Upper lobe of right lung (tissue), 1 donor: ENCODE data around the gene TANGO6. TPM values are rescaled to one million over a fixed set of nuclear protein-coding genes. Genes with fewer than 3 reads are reported as not detected.

Experiments
- ATAC-seq: fragments of 200-7000 bp; cut with Tn5 transposase; one replicate; pipeline ENCODE4 v1.9.1; 2020; ENCODE audit warnings: mild to moderate bottlenecking, moderate library complexity
- DNase-seq: peaks from one replicate; pipeline ENCODE4 v3.0.0-alpha.2; 2020
- H3K27ac ChIP-seq: fragments of 200-600 bp; one replicate; pipeline ENCODE4 v1.8.0; 2022
- H3K27me3 ChIP-seq: fragments of 200-600 bp; one replicate; pipeline ENCODE4 v1.8.0; 2022; ENCODE audit warnings: mild to moderate bottlenecking
- H3K36me3 ChIP-seq: fragments of 200-600 bp; one replicate; pipeline ENCODE4 v1.8.0; 2022
- H3K4me1 ChIP-seq: fragments of 200-600 bp; one replicate; pipeline ENCODE4 v1.8.0; 2022
- H3K4me3 ChIP-seq: fragments of 200-600 bp; one replicate; pipeline ENCODE4 v1.8.0; 2022; ENCODE audit warnings: mild to moderate bottlenecking
- H3K9me3 ChIP-seq: fragments of 200-600 bp; one replicate; pipeline ENCODE4 v1.8.0; 2022
- intact Hi-C: fragments of 100-400 bp; cut with DNase I; formaldehyde crosslinking; loops from one replicate; pipeline ENCODE4 v1.11.0; 2022
- total RNA-seq: library from RNA; stranded (reverse); fragmentation: NEBNext Ultra II Directional; extraction: Animal tissue kit (Norgen Biotek cat#: 25700); gene quantifications from one replicate; pipeline ENCODE4 v1.2.1, GENCODE V29; 2021
- TF ChIP-seq, protein P1 (sequence below): fragments of 200-600 bp; IDR thresholded peaks from one replicate; pipeline ENCODE4 v1.8.0; 2022; ENCODE audit warnings: antibody characterized with exemption
- donor health status: DM: no; HTN: yes; CAD: no; lungs with severe emphysema.

The TANGO6 gene
- total RNA-seq, 1 donor from 2014 or later, result 19.1 TPM

DNA sequence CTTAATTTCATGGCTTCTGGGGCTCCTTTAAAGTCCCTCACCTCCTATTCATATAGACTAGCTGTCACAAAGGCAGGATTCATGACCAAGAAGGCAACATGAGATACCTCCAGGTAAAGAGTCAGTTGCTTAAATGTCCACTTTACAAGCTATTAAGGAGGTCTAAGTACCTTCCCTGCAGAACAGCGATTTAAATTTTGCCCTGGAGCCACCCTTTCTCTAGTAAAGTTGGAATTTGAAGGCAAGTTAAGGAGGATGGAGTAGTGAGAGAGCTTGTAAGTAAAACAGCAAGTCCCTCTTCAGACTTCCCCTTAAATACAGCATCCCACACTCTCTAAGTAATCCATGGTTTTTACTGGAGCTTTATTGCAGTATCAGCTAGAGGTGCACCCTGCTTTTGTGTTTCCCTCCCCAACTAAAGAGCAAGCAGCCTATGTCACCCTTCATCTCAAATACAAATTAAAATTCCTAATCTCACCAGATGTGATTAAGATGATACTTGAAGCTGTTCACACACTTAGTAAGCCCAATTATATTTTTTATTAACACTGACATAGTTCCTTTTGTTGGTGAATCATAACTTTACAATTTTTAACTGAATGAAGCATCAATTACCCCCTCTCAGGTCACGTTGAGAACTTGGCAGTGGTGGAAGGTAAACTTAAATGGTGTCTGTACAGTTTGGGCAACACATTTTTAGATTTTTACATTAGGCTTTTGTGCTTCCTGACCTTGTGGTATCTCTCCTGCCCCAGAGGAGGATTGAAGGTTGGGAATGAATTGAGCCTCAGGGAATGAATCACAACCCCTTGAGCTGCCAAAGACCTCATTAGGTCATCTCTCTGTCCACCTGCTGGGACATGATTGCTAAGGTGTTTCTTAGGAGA is 108.9 kb downstream of the TANGO6 start:
- no peak for DNase-seq
- Histone ChIP-seq H3K4me1 (peaks cover 3% of the 10 kb centered on the region), H3K27me3 (no peaks in the 10 kb centered on the region), H3K36me3 (no peaks in the 10 kb centered on the region), H3K27ac (no peak overlapping the region), H3K9me3 (no peaks in the 10 kb centered on the region), H3K4me3 (no peak overlapping the region)
- ATAC-seq, result no peak
- TF ChIP-seq, protein P1, sequence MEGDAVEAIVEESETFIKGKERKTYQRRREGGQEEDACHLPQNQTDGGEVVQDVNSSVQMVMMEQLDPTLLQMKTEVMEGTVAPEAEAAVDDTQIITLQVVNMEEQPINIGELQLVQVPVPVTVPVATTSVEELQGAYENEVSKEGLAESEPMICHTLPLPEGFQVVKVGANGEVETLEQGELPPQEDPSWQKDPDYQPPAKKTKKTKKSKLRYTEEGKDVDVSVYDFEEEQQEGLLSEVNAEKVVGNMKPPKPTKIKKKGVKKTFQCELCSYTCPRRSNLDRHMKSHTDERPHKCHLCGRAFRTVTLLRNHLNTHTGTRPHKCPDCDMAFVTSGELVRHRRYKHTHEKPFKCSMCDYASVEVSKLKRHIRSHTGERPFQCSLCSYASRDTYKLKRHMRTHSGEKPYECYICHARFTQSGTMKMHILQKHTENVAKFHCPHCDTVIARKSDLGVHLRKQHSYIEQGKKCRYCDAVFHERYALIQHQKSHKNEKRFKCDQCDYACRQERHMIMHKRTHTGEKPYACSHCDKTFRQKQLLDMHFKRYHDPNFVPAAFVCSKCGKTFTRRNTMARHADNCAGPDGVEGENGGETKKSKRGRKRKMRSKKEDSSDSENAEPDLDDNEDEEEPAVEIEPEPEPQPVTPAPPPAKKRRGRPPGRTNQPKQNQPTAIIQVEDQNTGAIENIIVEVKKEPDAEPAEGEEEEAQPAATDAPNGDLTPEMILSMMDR, result no peak
- intact Hi-C loops, result no loop called here

DNA sequence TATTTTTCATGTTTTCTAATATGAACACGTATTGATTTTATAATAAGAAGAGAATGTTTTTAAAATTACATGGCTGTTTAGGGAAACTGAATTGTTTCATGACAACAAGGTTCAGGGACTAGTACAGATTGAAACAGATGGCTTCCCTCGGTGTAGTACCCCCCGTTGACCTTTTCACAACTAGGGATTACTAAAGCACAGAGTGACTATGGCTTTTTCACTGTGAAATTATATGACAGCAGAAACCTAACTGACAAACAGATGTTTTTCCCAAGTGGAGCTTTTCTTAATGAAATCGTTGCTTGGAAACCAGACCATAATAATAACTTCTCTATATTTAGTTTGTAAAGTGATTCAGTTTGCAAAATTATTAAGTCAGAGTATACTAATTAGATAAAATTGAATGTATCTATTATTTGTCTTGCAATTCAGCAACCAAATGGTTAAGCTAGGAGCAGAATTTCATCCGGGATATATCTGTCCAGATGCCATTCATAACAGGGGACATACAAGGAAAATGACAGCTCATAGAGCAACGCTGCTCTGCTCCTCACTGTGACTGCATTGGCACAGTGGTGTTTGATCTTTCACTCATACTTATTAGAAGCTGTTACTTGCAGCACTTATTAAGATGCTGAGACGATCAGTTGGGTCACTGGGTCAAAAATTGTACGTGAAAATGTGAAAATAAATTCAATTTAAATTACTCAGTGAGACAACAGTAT is 111.7 kb downstream of the TANGO6 start:
- peaks cover 3% of the 10 kb centered on the region for H3K4me1 ChIP-seq
- ATAC-seq, result no peak
- H3K4me3 ChIP-seq, result no peak overlapping the region
- H3K27ac ChIP-seq, result no peak overlapping the region
- DNase-seq, result no peak
- H3K9me3 ChIP-seq, result no peaks in the 10 kb centered on the region
- no peaks in the 10 kb centered on the region for H3K36me3 ChIP-seq
- TF ChIP-seq, protein P1, result no peak
- intact Hi-C loops, result no loop called here
- H3K27me3 ChIP-seq, result no peaks in the 10 kb centered on the region

DNA sequence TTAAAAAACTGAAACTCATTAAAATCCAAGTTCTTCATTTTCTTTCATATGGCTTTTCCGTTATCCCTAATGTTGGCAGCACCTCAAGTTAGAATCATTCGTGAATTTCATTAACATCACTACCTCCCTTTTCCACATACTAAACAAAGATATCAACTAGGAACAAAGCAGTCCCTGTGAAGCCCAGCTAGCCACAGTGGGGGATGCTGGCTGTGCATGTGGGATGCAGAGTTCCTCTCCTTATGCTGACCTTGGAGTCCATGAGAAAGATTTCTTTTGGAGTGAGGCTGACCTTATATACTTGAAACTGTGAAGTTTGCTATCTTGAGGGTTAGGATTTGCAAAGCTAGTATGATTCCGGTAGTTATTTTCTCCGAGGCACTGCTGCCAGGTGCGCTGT is 117.6 kb downstream of the TANGO6 start:
- ATAC-seq (no peak), DNase-seq (no peak)
- H3K36me3 ChIP-seq, result no peaks in the 10 kb centered on the region
- TF ChIP-seq, protein P1, result no peak
- H3K27ac ChIP-seq, result no peak overlapping the region
- no peak overlapping the region for H3K4me3 ChIP-seq
- no peaks in the 10 kb centered on the region for H3K9me3 ChIP-seq
- H3K4me1 ChIP-seq, result peaks cover 10% of the 10 kb centered on the region
- no peaks in the 10 kb centered on the region for H3K27me3 ChIP-seq
- intact Hi-C loops, result no loop called here

DNA sequence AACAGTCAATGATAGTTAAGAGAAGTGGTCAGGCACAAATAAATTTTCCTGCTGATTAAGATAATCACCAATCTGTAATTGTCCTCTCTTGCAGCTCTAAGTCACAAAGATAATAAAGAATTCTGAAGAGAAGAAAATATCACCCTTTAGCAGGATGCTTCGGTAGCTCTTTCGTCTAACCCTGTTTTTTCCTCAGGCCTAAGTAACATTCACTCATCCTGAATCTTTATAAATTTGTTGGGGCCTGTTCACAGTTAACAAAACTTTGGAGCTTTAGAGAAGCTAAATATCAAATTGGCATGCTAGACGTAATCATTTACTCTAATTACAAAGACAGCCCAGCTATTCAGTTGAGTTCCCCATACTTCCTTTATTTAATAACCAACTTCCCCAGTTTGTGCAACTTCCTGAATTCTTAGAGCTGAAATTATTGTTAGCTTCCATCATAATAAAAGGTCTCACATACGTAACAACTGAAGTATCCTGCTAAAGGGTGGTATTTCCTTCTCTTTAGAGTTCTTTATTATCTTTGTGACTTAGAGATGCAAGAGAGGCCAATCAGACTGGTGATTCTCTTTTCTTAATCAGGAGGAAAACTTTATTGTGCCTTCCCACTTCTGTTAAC is 118.6 kb downstream of the TANGO6 start:
- no peak for DNase-seq
- no peak overlapping the region for H3K4me3 ChIP-seq
- H3K27me3 ChIP-seq, result no peaks in the 10 kb centered on the region
- ATAC-seq, result peak; percentile 55
- H3K27ac ChIP-seq, result no peak overlapping the region
- intact Hi-C loops, result no loop called here
- peaks cover 10% of the 10 kb centered on the region for H3K4me1 ChIP-seq
- H3K9me3 ChIP-seq, result no peaks in the 10 kb centered on the region
- TF ChIP-seq, protein P1, result no peak
- no peaks in the 10 kb centered on the region for H3K36me3 ChIP-seq

DNA sequence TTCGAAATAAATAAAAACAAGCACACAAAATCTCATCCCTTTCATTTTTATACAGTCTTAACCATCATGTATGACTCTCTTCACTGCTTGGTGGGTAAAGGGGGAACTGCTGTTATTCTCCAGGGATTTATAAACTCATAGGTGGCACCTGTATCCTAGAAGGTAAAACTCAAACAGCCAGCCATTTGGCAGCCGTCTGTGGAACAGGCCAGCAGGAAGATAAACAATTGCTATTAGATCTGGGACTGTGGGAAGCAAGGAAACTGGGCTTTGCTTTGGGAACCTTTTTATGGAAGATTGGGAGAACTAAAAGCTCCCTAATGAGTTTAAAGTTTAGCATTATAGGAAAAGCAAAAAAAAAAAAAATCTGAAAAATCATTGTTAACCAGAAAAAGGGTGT is 126.0 kb downstream of the TANGO6 start:
- TF ChIP-seq, protein P1, result no peak
- DNase-seq (no peak), ATAC-seq (no peak)
- no peak overlapping the region for H3K27ac ChIP-seq
- no peak overlapping the region for H3K4me3 ChIP-seq
- no peaks in the 10 kb centered on the region for H3K4me1 ChIP-seq
- intact Hi-C loops, result no loop called here
- H3K9me3 ChIP-seq, result no peaks in the 10 kb centered on the region
- no peaks in the 10 kb centered on the region for H3K27me3 ChIP-seq
- peaks cover 4% of the 10 kb centered on the region for H3K36me3 ChIP-seq
